ENCODE measurements around the gene COMTD1. TPM values are rescaled to one million over a fixed set of nuclear protein-coding genes. Genes with fewer than 3 reads are reported as not detected.
"Not testable (repeated sequence)": the region's sequence is repeated elsewhere in the genome, so short reads cannot be mapped to it uniquely, and the experiment has no call there.

Gene COMTD1
- total RNA-seq, 1 donor from 2014 or later: 30.8 TPM

DNA sequence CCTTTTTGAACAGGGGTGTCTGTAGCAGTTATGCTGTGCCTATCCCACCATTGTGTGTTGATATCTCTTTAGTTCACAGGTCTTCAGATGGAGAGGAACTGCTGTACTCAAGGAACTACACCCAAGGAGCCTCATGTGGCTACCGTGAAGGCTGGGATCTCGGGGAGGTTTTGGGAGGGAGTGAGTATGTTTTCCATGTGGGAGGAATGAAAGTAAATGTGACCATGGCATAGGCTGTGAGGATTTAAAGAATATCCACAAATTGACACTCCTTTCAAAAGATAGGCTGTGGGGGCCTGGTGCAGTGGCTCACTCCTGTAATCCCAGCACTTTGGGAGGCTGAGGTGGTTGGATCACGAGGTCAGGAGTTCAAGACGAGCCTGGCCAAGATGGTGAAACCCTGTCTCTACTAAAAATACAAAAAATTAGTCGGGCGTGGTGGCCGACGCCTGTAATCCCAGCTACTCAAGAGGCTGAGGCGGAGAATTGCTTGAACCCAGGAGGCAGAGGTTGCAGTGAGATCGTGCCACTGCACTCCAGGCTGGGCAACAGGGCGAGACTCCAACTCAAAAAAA lies 32.6 kb downstream of the COMTD1 start:
- intact Hi-C loops (cut with micrococcal nuclease); ATAC-seq; DNase-seq: not testable (repeated sequence)

- ATAC-seq: peak; percentile 97
- peak; percentile 81 for DNase-seq
- intact Hi-C loops (cut with micrococcal nuclease): no loop called here
These were observed 33.3 kb downstream of the COMTD1 start for GRCh38 chr10:75202321-75203045.

GRCh38 chr10:75201793-75202307 lies 33.9 kb downstream of the COMTD1 start:
- intact Hi-C loops (cut with micrococcal nuclease): no loop called here
- DNase-seq: no peak
- no peak for ATAC-seq

GRCh38 chr10:75199949-75200348 lies 35.8 kb downstream of the COMTD1 start:
- ATAC-seq; DNase-seq; intact Hi-C loops (cut with micrococcal nuclease): not testable (repeated sequence)

GRCh38 chr10:75197906-75198305 lies 37.9 kb downstream of the COMTD1 start:
- ATAC-seq (no peak), DNase-seq (no peak)
- intact Hi-C loops (cut with micrococcal nuclease): no loop called here

GRCh38 chr10:75197066-75197465 lies 38.7 kb downstream of the COMTD1 start:
- intact Hi-C loops (cut with micrococcal nuclease): no loop called here
- ATAC-seq (no peak), DNase-seq (no peak)

DNA sequence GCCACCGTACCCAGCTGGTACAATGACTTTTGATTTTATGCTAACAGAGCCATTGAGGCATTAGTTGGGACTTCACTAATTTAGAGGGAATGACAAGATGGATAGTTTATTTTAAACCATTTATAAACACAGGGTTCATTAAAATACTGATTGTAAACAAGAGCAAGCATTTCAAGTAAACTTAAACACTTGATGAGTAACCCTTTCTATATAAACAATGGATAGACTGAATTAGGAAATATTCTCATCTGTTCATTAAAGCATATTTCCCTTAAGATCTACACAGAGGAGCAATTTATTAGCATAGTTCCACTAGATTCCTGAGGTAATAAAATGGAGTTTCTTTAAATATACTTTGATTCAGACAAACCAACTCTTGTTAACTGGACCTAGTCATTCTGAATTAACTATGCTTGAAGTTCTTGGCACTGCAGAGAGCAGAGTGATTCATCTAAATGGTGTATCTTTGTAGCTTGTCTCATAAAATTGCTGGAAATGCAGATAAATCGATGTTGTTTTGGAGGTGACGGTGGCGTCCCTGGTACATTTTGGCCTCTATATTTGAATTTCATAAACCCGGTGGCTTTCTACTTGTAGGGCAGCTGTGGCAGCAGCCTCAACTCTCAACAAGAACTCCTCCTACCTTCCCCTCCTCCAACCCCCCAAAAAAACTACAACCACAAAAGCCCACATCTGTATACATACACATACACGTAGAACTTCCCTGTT lies 40.6 kb downstream of the COMTD1 start:
- ATAC-seq (no peak), DNase-seq (no peak)
- intact Hi-C loops (cut with micrococcal nuclease): no loop called here

- ATAC-seq; intact Hi-C loops (cut with micrococcal nuclease); DNase-seq: not testable (repeated sequence)
These were observed 41.1 kb downstream of the COMTD1 start for GRCh38 chr10:75194625-75195024.

DNA sequence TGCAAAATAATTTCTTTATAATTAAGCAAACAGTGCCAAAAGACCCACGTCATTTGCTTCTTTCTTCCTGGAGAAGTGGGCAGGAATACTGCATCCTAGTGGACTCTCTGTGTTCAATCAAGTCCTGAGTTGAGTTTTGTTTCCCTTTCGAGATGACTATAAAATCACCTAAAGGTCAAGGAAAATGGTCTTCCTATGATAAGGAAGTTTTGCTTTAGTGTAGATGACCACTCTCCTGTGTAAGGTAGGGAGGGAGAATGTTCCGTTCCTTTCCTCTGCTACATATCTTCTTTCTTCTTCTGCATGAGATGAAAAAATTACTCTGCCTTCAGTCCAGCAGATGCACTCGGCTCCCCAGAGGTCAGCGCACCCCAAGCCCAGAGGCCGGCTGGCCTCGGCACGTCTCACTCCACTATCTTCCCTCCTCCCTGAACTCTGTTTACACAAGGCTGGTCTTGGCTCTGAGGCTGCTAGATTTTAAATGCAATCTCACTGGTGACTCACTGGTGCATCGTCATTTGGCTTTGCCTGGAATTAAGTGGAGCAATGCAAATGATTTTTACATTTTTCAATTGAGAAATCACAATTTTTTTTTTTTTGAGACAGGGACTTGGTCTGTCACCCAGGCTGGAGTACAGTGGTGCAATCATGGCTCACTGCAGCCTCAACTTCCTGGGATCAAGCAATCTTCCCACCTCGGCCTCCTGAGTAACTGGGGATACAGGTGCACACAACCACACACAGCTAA lies 43.8 kb downstream of the COMTD1 start:
- ATAC-seq (peak; percentile 91), DNase-seq (peak; percentile 62)
- intact Hi-C loops (cut with micrococcal nuclease): no loop called here

- no peak for ATAC-seq
- DNase-seq: no peak
These were observed 46.3 kb downstream of the COMTD1 start for GRCh38 chr10:75189266-75190096.

DNA sequence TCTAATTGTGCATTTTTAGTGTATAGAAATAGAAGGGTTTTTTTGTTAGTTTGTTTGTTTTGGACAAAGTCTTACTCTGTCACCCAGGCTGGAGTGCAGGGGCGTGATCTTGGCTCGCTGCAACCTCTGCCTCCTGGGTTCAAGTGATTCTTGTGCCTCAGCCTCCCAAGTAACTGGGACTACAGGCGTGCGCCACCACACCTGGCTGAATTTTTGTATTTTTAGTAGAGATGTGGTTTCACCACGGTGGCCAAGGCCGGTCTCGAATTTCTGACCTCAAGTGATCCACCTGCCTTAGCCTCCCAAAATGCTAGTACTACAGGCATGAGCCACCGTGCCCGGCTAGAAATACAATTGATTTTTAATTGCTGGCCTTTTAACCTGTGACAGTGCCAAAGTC lies 47.2 kb downstream of the COMTD1 start:
- not testable (repeated sequence) for DNase-seq, ATAC-seq
- intact Hi-C loops (cut with micrococcal nuclease): loop anchor here (2.0 kb wide), 1 partner anchor 42 kb away; no protein-coding TSS in a partner anchor

More at GRCh38 chr10:75189266-75190096, 46.3 kb downstream of the COMTD1 start:
- intact Hi-C loops (cut with micrococcal nuclease): loop anchor here (2.0 kb wide), 1 partner anchor 41 kb away; no protein-coding TSS in a partner anchor

DNA sequence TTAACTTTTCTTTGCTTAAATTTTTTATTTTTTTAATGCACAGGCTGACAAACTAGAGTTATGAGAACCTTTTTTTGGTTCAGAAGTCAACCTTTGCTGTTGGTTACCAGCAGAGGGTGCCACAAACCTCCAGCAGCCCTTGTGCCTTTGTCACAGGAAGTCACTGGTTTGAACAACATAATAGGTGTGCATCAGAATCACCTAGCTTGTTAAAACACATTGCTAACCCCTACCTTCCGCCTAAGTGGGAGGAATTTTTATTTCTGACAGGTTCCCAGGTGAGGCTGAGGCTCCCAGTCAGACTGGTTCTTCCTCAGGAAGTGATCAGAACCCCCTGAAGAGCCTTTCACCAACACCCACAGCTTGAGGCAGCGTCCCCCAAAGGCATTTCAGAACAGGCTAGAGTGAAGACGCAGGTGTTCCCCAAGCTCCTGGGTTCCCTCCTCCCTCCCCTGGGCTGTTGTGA lies 47.8 kb downstream of the COMTD1 start:
- no peak for DNase-seq
- ATAC-seq: peak; percentile 46
- intact Hi-C loops (cut with micrococcal nuclease): loop anchor here (2.0 kb wide), 1 partner anchor 43 kb away; no protein-coding TSS in a partner anchor

DNA sequence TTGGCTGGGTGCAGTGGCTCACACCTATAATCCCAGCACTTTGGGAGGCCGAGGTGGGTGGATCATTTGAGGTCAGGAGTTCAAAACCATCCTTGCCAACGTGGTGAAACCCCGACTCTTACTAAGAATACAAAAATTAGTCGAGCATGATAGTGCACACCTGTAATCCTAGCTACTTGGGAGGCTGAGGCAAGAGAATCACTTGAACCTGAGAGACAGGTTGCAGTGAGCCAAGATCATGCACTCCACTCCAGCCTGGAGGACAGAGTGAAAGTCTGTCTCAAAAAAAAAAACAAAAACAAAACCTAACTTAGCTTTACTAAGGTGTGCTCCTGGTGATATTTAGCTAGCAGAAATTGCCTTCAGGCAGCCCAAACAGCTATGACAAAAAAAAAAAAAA lies 49.4 kb downstream of the COMTD1 start:
- intact Hi-C loops (cut with micrococcal nuclease): no loop called here
- peak; percentile 7 for ATAC-seq
- no peak for DNase-seq

Other genes with a start within 250 kb of the COMTD1 start
- 23.1 TPM for gene SAMD8, start 124.3 kb downstream of the COMTD1 start, total RNA-seq
- 493 TPM for gene VDAC2, start 25.2 kb downstream of the COMTD1 start, total RNA-seq
- gene ZNF503, start 165.8 kb upstream of the COMTD1 start, total RNA-seq: 6.8 TPM
- gene LRMDA, start 195.7 kb upstream of the COMTD1 start, total RNA-seq: 23.1 TPM

Measured in left ventricle myocardium superior (tissue), 1 donor.